BJ (cell line): Measurements from ENCODE around the gene CEP70. TPM values are rescaled to one million over a fixed set of nuclear protein-coding genes. Genes with fewer than 3 reads are reported as not detected.

ENCODE experiments used
- CTCF ChIA-PET: fragments of 350-600 bp; formaldehyde crosslinking; extraction: SDS; loops from one replicate; lab custom pipeline; 2021; ENCODE audit warnings: antibody characterized with exemption, inconsistent platforms; lab: Yijun Ruan, JAX
- POLR2A ChIA-PET: fragments of 300-600 bp; sonication (Branson Sonifier 250); formaldehyde crosslinking; extraction: SDS; loops from one replicate; lab custom pipeline; 2021; ENCODE audit warnings: antibody characterized with exemption; lab: Charles Lee
- DNase-seq: peaks from one replicate; pipeline ENCODE4 v3.0.0-alpha.2; 2011; ENCODE audit warnings: low read depth
- H3K27me3 ChIP-seq: 2 replicates; pipeline ENCODE4 v1.6.0; 2011; ENCODE audit warnings: low read length; ENCODE audit not compliant: control insufficient read depth, insufficient read depth
- H3K36me3 ChIP-seq: 2 replicates; pipeline ENCODE4 v1.5.1; 2011; ENCODE audit warnings: low read length; ENCODE audit not compliant: control insufficient read depth, insufficient read depth
- H3K4me3 ChIP-seq: 2 replicates; pipeline ENCODE4 v1.5.1; 2011; ENCODE audit warnings: low read depth, mild to moderate bottlenecking, control low read depth, low read length
- polyA plus RNA-seq: library from polyadenylated mRNA; depleted of rRNA; stranded (reverse); fragments of >200 nt; gene quantifications from 2 replicates; pipeline ENCODE4 v1.2.3, GENCODE V29; 2011; rRNA removed
- TF ChIP-seq, protein P1 (sequence below): IDR thresholded peaks from 2 replicates; pipeline ENCODE4 v1.5.1; 2011; ENCODE audit warnings: low read depth, mild to moderate bottlenecking, control low read depth, inconsistent platforms, low read length, moderate library complexity; ENCODE audit not compliant: insufficient read depth

CEP70 gene
- polyA plus RNA-seq, 1 experiment: 3.6 TPM

DNA sequence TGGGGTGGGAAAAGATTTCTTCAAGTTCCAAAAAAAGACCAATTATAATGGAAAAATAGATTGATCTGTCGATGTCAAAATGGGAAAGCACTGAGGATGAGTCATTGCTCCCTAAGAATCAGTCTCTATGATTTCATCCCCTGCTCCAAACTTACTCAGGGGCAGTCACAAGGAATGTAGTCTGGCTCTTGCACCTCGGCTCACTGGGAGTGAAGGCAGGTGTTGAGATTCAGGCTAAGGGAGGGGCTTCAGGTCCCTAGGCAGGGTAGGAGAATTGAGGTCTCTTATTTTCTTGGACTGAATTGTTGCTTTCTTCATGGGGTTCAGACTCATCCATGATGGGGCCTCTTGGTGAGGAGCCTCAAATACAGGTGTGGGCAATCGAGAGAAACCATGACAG is 145.4 kb downstream of the CEP70 start:
- no peak for DNase-seq
- TF ChIP-seq, protein P1, sequence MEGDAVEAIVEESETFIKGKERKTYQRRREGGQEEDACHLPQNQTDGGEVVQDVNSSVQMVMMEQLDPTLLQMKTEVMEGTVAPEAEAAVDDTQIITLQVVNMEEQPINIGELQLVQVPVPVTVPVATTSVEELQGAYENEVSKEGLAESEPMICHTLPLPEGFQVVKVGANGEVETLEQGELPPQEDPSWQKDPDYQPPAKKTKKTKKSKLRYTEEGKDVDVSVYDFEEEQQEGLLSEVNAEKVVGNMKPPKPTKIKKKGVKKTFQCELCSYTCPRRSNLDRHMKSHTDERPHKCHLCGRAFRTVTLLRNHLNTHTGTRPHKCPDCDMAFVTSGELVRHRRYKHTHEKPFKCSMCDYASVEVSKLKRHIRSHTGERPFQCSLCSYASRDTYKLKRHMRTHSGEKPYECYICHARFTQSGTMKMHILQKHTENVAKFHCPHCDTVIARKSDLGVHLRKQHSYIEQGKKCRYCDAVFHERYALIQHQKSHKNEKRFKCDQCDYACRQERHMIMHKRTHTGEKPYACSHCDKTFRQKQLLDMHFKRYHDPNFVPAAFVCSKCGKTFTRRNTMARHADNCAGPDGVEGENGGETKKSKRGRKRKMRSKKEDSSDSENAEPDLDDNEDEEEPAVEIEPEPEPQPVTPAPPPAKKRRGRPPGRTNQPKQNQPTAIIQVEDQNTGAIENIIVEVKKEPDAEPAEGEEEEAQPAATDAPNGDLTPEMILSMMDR: no peak
- Histone ChIP-seq H3K27me3 (no peaks in the 10 kb centered on the region), H3K4me3 (no peak overlapping the region), H3K36me3 (no peaks in the 10 kb centered on the region)
- ChIA-PET CTCF (interaction anchor here (1.0 to 1.2 kb wide), 2 partner anchors 32 to 467 kb away, joined by 3 to 5 read pairs; no protein-coding TSS in a partner anchor), POLR2A (no interaction called here)

DNA sequence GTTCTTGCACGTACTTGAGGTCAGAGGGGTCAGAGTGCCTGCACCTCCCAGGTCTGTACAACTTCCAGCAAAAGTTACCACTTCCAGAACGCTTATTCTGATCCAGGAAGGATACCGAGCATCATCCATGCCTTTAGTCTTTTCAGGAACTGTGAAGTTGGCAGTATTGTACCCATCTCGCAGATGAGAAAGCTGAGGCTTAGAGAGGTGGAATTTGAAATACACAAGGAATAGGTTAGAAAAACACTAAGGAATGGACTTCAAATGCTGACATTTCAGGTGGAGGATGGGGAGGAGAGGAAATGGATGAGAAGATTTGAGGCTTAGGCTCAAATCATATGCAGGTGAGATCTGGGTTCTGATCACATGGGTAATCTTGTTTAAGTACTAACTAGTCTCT is 148.4 kb downstream of the CEP70 start:
- TF ChIP-seq, protein P1: no peak
- CTCF ChIA-PET: interaction anchor here (0.8 to 1.4 kb wide), 2 partner anchors 28 to 117 kb away, joined by 3 read pairs; no protein-coding TSS in a partner anchor
- POLR2A ChIA-PET: no interaction called here

DNA sequence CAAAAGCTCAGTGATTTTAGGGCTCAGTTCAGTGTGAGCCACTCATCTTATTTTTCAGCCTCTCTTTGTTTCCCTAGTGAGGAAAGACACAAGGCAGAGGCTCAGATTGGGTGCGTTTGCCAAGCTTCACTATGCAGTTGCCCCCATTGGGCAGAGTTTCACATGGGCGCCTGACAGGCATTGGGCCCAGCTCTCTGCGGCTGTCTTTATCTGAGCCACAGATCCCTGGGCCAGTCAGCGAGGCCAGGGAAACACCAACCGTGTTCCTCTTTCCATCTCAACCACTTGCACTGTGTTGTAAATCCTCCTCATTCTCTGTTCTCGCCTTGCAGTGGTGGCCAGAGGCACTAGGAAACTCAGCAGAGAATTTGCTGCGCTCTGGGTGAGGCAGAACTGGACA is 148.8 kb downstream of the CEP70 start:
- no peaks in the 10 kb centered on the region for H3K36me3 ChIP-seq
- TF ChIP-seq, protein P1: no peak
- CTCF ChIA-PET: interaction anchor here (0.7 to 1.4 kb wide), 3 partner anchors 28 to 470 kb away, joined by 3 to 4 read pairs (median 3); no protein-coding TSS in a partner anchor
- H3K27me3 ChIP-seq: no peaks in the 10 kb centered on the region
- no peak for DNase-seq
- POLR2A ChIA-PET: no interaction called here
- no peak overlapping the region for H3K4me3 ChIP-seq

More for the DNA sequence above, 148.4 kb downstream of the CEP70 start:
- H3K4me3 ChIP-seq: no peak overlapping the region
- no peaks in the 10 kb centered on the region for H3K36me3 ChIP-seq
- DNase-seq: no peak
- no peaks in the 10 kb centered on the region for H3K27me3 ChIP-seq

Other genes with a start within 250 kb of the CEP70 start
- 90.2 and 99.8 TPM in 2 replicates for gene MRAS, start 245.7 kb downstream of the CEP70 start, polyA plus RNA-seq
- gene ESYT3, start 159.6 kb downstream of the CEP70 start, polyA plus RNA-seq: 0.09 TPM in 2 replicates
- gene FAIM, start 14.5 kb upstream of the CEP70 start, polyA plus RNA-seq: 2.4 and 6.4 TPM in 2 replicates
- 4.9 and 7.5 TPM in 2 replicates for gene PIK3CB, start 240.7 kb upstream of the CEP70 start, polyA plus RNA-seq